HepG2 (cell line): ENCODE measurements around the gene LCAT. TPM values are rescaled to one million over a fixed set of nuclear protein-coding genes. Genes with fewer than 3 reads are reported as not detected.

Source experiments
- CAMTA2 ChIP-seq: sonication (generic); formaldehyde crosslinking; IDR thresholded peaks from 2 replicates; pipeline ENCODE4 v1.4.0; 2020; ENCODE audit warnings: mild to moderate bottlenecking, missing genetic modification reagents, borderline replicate concordance
- CEBPZ ChIP-seq: IDR thresholded peaks from 2 replicates; pipeline ENCODE4 v1.6.1; 2012; ENCODE audit warnings: low read length, improper control_type of control experiment
- FOXA3 ChIP-seq: IDR thresholded peaks from 2 replicates; pipeline ENCODE4 v1.6.1; 2016; ENCODE audit warnings: missing genetic modification reagents, missing compliant biosample characterization
- MED13 ChIP-seq: sonication (generic); formaldehyde crosslinking; IDR thresholded peaks from 2 replicates; pipeline ENCODE4 v1.5.0; 2020; ENCODE audit warnings: missing genetic modification reagents
- MZF1 ChIP-seq: sonication (generic); formaldehyde crosslinking; IDR thresholded peaks from 2 replicates; pipeline ENCODE4 v1.8.1; 2023; ENCODE audit warnings: mild to moderate bottlenecking, missing genetic modification reagents, borderline replicate concordance
- PHB2 ChIP-seq: fragments of 450-650 bp; IDR thresholded peaks from 2 replicates; pipeline ENCODE4 v1.6.1; 2018; ENCODE audit not compliant: partially characterized antibody
- RARA ChIP-seq: IDR thresholded peaks from 2 replicates; pipeline ENCODE4 v1.6.1; 2016; ENCODE audit warnings: missing genetic modification reagents, missing compliant biosample characterization
- SRF ChIP-seq: IDR thresholded peaks from 2 replicates; pipeline ENCODE4 v1.6.1; 2011; ENCODE audit warnings: mild to moderate bottlenecking, low read depth, low read length, moderate library complexity
- SRSF4 ChIP-seq: fragments of 200-400 bp; formaldehyde crosslinking; IDR thresholded peaks from one replicate; pipeline ENCODE4 v1.6.1; 2018; ENCODE audit warnings: mild to moderate bottlenecking, low read depth, low read length, moderate library complexity; ENCODE audit not compliant: poor library complexity, severe bottlenecking
- THAP9 ChIP-seq: sonication (generic); formaldehyde crosslinking; IDR thresholded peaks from 2 replicates; pipeline ENCODE4; 2020; ENCODE audit warnings: missing genetic modification reagents, mild to moderate bottlenecking, borderline replicate concordance
- ZBTB10 ChIP-seq: sonication (generic); formaldehyde crosslinking; IDR thresholded peaks from 2 replicates; pipeline ENCODE4 v1.4.0; 2020; ENCODE audit warnings: missing genetic modification reagents, borderline replicate concordance
- ZBTB14 ChIP-seq: sonication (generic); formaldehyde crosslinking; IDR thresholded peaks from 2 replicates; pipeline ENCODE4 v1.4.0; 2020; ENCODE audit warnings: missing genetic modification reagents
- ZNF256 ChIP-seq: sonication (generic); formaldehyde crosslinking; conservative IDR thresholded peaks from 2 replicates; pipeline ENCODE4 v1.4.0; 2020; ENCODE audit warnings: missing genetic modification reagents
- ZNF296 ChIP-seq: sonication (generic); formaldehyde crosslinking; conservative IDR thresholded peaks from 2 replicates; pipeline ENCODE4 v1.5.0; 2020; ENCODE audit warnings: mild to moderate bottlenecking, missing genetic modification reagents
- ZNF510 ChIP-seq: sonication (generic); formaldehyde crosslinking; IDR thresholded peaks from 2 replicates; pipeline ENCODE4 v1.4.0; 2020; ENCODE audit warnings: low read depth, mild to moderate bottlenecking, missing genetic modification reagents
- ZNF850 ChIP-seq: sonication (generic); formaldehyde crosslinking; conservative IDR thresholded peaks from 2 replicates; pipeline ENCODE4 v1.9.0; 2021; ENCODE audit warnings: mild to moderate bottlenecking, missing genetic modification reagents
- polyA plus RNA-seq, 8 experiments: library from polyadenylated mRNA; depleted of rRNA in 3 of 8; stranded (reverse) in 7 of 8; unstranded in 1 of 8; fragments of >200 nt; fragmentation: Illumina TruSeq in 4 of 8; extraction: Trizol in 4 of 8; gene quantifications; 2 replicates each; pipeline versions ENCODE4 v1.2.1 to v1.2.3, GENCODE V29; 2011 to 2016; ENCODE audit warnings: low read depth in 4 of 8, missing spikeins in 1 of 8, mixed read lengths in 1 of 8; ENCODE audit not compliant: insufficient read depth in 1 of 8
- total RNA-seq, 5 experiments: library from RNA; depleted of rRNA; stranded (reverse); fragments of >200 nt; fragmentation: Illumina TruSeq; extraction: Trizol; gene quantifications; 2 replicates each; pipeline ENCODE4 v1.2.3, GENCODE V29; 2016; ENCODE audit warnings: low read depth in 1 of 5

The LCAT gene
- total and polyA plus RNA-seq, 2 of the 13 experiments (the other 11 are each of a cell fraction or from before 2014, with no cell fraction given), result 36.1 to 38.9 TPM

- TF ChIP-seq CEBPZ (no peak), SRF (no peak), MED13 (CRISPR knock-in tag) (no peak), RARA (CRISPR knock-in tag) (no peak), ZNF510 (CRISPR knock-in tag) (peak; percentile 66; the same call in 1 of the 2 replicates), ZNF850 (0 out of 2 replicates have a peak, but pooled peaks have one; percentile 16), CAMTA2 (CRISPR knock-in tag) (no peak; the same call in 1 of the 2 replicates), MZF1 (CRISPR knock-in tag) (no peak; the same call in 1 of the 2 replicates), PHB2 (no peak), FOXA3 (no peak; the same call in 1 of the 2 replicates), ZBTB10 (CRISPR knock-in tag) (0 out of 2 replicates have a peak, but pooled peaks have one; percentile 30), ZBTB14 (CRISPR knock-in tag) (peak; percentile 62; the same call in 1 of the 2 replicates), THAP9 (CRISPR knock-in tag) (peak; percentile 54; the same call in 1 of the 2 replicates), ZNF296 (CRISPR knock-in tag) (no peak), SRSF4 (no peak), ZNF256 (CRISPR knock-in tag) (peak; percentile 67; the same call in 1 of the 2 replicates)
Observed at GRCh38 chr16:67993207-67994039, 49.5 kb upstream of the LCAT start (continued).
